T-cell (primary cell): ENCODE results near the gene RAB3D. TPM values are rescaled to one million over a fixed set of nuclear protein-coding genes. Genes with fewer than 3 reads are reported as not detected.

ENCODE experiments used
- ATAC-seq, 4 experiments: fragments of 200-7000 bp in 3 of 4; fragments of 150-1000 bp in 1 of 4; cut with Tn5 transposase; replicated peaks in 1 of 4; 1 replicate in 3 of 4; 2 replicates in 1 of 4; pipeline ENCODE4 v1.10.0; 2021; ENCODE audit warnings: moderate library complexity in 3 of 4, mild to moderate bottlenecking in 2 of 4, moderate number of reproducible peaks in 1 of 4
- CTCF ChIA-PET, 2 donors: fragments of 300-600 bp; sonication (Branson Sonifier 250); formaldehyde crosslinking; loops; one replicate each; lab custom pipeline; 2022; ENCODE audit warnings: antibody characterized with exemption in 2 of 2; lab: Charles Lee
- POLR2A ChIA-PET, 2 donors: fragments of 300-600 bp; sonication (Branson Sonifier 250); formaldehyde crosslinking; loops; one replicate each; lab custom pipeline; 2022; ENCODE audit warnings: antibody characterized with exemption in 2 of 2; lab: Charles Lee
- DNase-seq, 35 experiments: peaks; one replicate each; pipeline versions ENCODE4 v3.0.0 to v3.0.0-alpha.2; 2013 to 2023
- H3K27ac ChIP-seq: one replicate; pipeline ENCODE4 v1.5.1; 2013; ENCODE audit warnings: low read length
- H3K27me3 ChIP-seq, 2 experiments: replicated peaks in 1 of 2; 1 replicate in 1 of 2; 2 replicates in 1 of 2; pipeline versions ENCODE4 v1.6.1 to v1.7.0; 2013; ENCODE audit warnings: low read length in 1 of 2, mixed read lengths in 1 of 2; ENCODE audit not compliant: control insufficient read depth in 2 of 2, insufficient read depth in 2 of 2; ENCODE audit errors: extremely low read depth in 1 of 2
- H3K36me3 ChIP-seq, 2 donors: 1 replicate in 1 of 2; 2 replicates in 1 of 2; pipeline versions ENCODE4 v1.6.1 to v1.7.0; 2013; ENCODE audit warnings: low read length in 1 of 2; ENCODE audit not compliant: control insufficient read depth in 2 of 2, insufficient read depth in 1 of 2; ENCODE audit errors: extremely low read depth in 1 of 2
- H3K4me1 ChIP-seq, 2 experiments: 1 replicate in 1 of 2; 2 replicates in 1 of 2; pipeline versions ENCODE4 v1.6.1 to v1.7.0; 2013; ENCODE audit warnings: low read length in 2 of 2, mixed read lengths in 1 of 2; ENCODE audit not compliant: insufficient read depth in 2 of 2, control insufficient read depth in 1 of 2; ENCODE audit errors: extremely low read depth in 1 of 2
- H3K4me3 ChIP-seq, 2 donors: 1 replicate in 1 of 2; 2 replicates in 1 of 2; pipeline versions ENCODE4 v1.5.1 to v1.7.0; 2013; ENCODE audit warnings: mild to moderate bottlenecking in 2 of 2, low read length in 1 of 2, moderate library complexity in 1 of 2; ENCODE audit not compliant: control insufficient read depth in 1 of 2; ENCODE audit errors: extremely low read depth in 1 of 2
- H3K9me3 ChIP-seq: 2 replicates; pipeline ENCODE4 v1.7.0; 2013
- H3K27ac Mint-ChIP-seq, 2 donors: one replicate each; pipeline ENCODE4 v1.8.0; 2020 to 2021; ENCODE audit warnings: mild to moderate bottlenecking in 2 of 2, mixed read lengths in 2 of 2
- H3K27me3 Mint-ChIP-seq, 2 donors: one replicate each; pipeline ENCODE4 v1.8.0; 2021 to 2022; ENCODE audit warnings: mixed read lengths in 2 of 2
- H3K36me3 Mint-ChIP-seq: one replicate; pipeline ENCODE4 v1.8.0; 2021; ENCODE audit warnings: mixed read lengths
- H3K4me1 Mint-ChIP-seq, 3 donors: one replicate each; pipeline ENCODE4 v1.8.0; 2020 to 2022; ENCODE audit warnings: mixed read lengths in 3 of 3, mild to moderate bottlenecking in 1 of 3
- H3K4me3 Mint-ChIP-seq, 3 donors: one replicate each; pipeline ENCODE4 v1.8.0; 2020 to 2022; ENCODE audit warnings: mild to moderate bottlenecking in 3 of 3, mixed read lengths in 3 of 3, moderate library complexity in 3 of 3
- H3K9me3 Mint-ChIP-seq, 3 donors: one replicate each; pipeline ENCODE4 v1.8.0; 2020 to 2022; ENCODE audit warnings: mixed read lengths in 3 of 3
- WGBS: methylation state at CpG from one replicate; pipeline ENCODE4 v1.1.5; 2013; ENCODE audit warnings: missing lambda C conversion rate; ENCODE audit not compliant: insufficient coverage; 5-methylcytosine and 5-hydroxymethylcytosine counted together
- total RNA-seq, 35 experiments: library from RNA in 6 of 35; stranded (reverse) in 6 of 35; fragments of 120-200 nt in 1 of 35; gene quantifications; one replicate each; pipeline versions ENCODE4 v1.2.1 to v1.2.4 and lab custom pipeline; 2013 to 2026

Gene RAB3D
- total RNA-seq, 5 donors from 2014 or later (not counting 1 experiment from before 2014, with no cell fraction given): 4.7 to 9.5 (median 8.8) TPM

GRCh38 chr19:11288349-11288748 is 51.1 kb downstream of the RAB3D start:
- peaks cover 0 to under 1% of the 10 kb centered on the region in 2 experiments for H3K4me1 ChIP-seq
- H3K27ac ChIP-seq: no peak overlapping the region
- H3K36me3 ChIP-seq: no peaks in the 10 kb centered on the region
- Mint-ChIP-seq H3K4me1 (peaks cover 0 to 1% (median 0%) of the 10 kb centered on the region in 3 donors), H3K36me3 (no peaks in the 10 kb centered on the region), H3K9me3 (no peaks in the 10 kb centered on the region), H3K27me3 (peaks cover 22 to 52% of the 10 kb centered on the region in 2 donors), H3K27ac (no peak overlapping the region), H3K4me3 (no peak overlapping the region)
- WGBS: 70% methylated on average over 2 of the region's 7 CpGs
- ATAC-seq (no peak), DNase-seq (no peak)
- ChIA-PET POLR2A (no interaction called here), CTCF (no interaction called here)
- H3K9me3 ChIP-seq: no peaks in the 10 kb centered on the region
- peaks cover 3 to 88% of the 10 kb centered on the region in 2 experiments for H3K27me3 ChIP-seq
- no peak overlapping the region for H3K4me3 ChIP-seq

GRCh38 chr19:11286312-11286974 is 53.0 kb downstream of the RAB3D start:
- ATAC-seq (no peak), DNase-seq (no peak)
- Histone ChIP-seq H3K9me3 (no peaks in the 10 kb centered on the region), H3K36me3 (no peaks in the 10 kb centered on the region), H3K4me1 (peaks cover 0 to 3% of the 10 kb centered on the region in 2 experiments), H3K4me3 (no peak overlapping the region), H3K27ac (no peak overlapping the region), H3K27me3 (peaks cover 7 to 90% of the 10 kb centered on the region in 2 experiments)
- Mint-ChIP-seq H3K4me3 (no peak overlapping the region), H3K9me3 (no peaks in the 10 kb centered on the region), H3K36me3 (no peaks in the 10 kb centered on the region), H3K27ac (no peak overlapping the region), H3K27me3 (peaks cover 28 to 60% of the 10 kb centered on the region in 2 donors), H3K4me1 (peaks cover 0 to 3% (median 0%) of the 10 kb centered on the region in 3 donors)
- WGBS: 54% methylated on average over 3 of the region's 6 CpGs
- CTCF ChIA-PET: interaction anchor here in 1 of 2 donors (0.7 kb wide), 1 partner anchor 73 kb away, joined by 4 read pairs; no protein-coding TSS in a partner anchor
- POLR2A ChIA-PET: no interaction called here

- POLR2A ChIA-PET: interaction anchor here in 1 of 2 donors (0.6 kb wide), 1 partner anchor 257 kb away, joined by 7 read pairs; no protein-coding TSS in a partner anchor
- H3K27me3 Mint-ChIP-seq: peaks cover 23 to 56% of the 10 kb centered on the region in 2 donors
- ATAC-seq: no peak
- no peaks in the 10 kb centered on the region for H3K9me3 ChIP-seq
- no peak overlapping the region for H3K4me3 Mint-ChIP-seq
- peaks cover 8 to 82% of the 10 kb centered on the region in 2 experiments for H3K27me3 ChIP-seq
- no peak overlapping the region for H3K27ac Mint-ChIP-seq
- H3K9me3 Mint-ChIP-seq: peaks cover 0 to 2% (median 0%) of the 10 kb centered on the region in 3 donors
- H3K36me3 Mint-ChIP-seq: no peaks in the 10 kb centered on the region
- no peak for DNase-seq
- CTCF ChIA-PET: no interaction called here
- WGBS: 83% methylated on average over 1 of the region's 6 CpGs
- no peaks in the 10 kb centered on the region for H3K36me3 ChIP-seq
- H3K4me3 ChIP-seq: no peak overlapping the region
- peaks cover 4 to 15% of the 10 kb centered on the region in 2 experiments for H3K4me1 ChIP-seq
- H3K27ac ChIP-seq: no peak overlapping the region
- peaks cover 4 to 14% (median 5%) of the 10 kb centered on the region in 3 donors for H3K4me1 Mint-ChIP-seq
These were observed 54.9 kb downstream of the RAB3D start for GRCh38 chr19:11284515-11284914.

DNA sequence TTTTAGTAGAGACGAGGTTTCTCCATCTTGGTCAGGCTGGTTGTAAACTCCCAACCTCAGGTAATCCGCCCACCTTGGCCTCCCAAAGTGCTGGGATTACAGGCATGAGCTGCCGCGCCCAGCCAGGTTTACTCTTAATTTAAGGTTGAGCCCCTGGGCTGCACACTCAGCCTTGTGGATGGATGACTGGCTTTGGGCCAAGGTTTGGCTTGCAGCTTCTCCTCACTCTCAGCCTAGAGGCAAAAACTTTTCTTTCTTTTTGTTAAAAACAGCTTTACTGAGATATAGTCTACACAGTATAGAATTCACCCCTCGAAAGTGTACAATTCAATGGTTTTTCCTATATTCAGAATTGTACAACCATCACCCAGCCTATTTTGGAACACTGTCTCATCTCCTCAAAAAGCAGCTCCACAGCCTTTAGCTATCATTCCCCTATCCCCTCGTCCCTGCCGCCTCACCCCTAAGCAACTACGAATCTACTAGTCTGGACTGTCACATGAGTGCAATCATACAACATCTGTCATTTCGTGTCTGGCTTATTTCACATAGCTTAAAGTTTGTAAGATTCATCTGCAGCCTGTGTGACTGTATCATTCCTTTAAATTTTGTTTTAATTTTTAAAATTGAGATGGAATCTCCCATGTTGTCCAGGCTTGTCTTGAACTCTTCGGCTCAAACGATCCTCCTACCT is 58.0 kb downstream of the RAB3D start:
- H3K9me3 Mint-ChIP-seq: peaks cover 0 to 2% (median 0%) of the 10 kb centered on the region in 3 donors

DNA sequence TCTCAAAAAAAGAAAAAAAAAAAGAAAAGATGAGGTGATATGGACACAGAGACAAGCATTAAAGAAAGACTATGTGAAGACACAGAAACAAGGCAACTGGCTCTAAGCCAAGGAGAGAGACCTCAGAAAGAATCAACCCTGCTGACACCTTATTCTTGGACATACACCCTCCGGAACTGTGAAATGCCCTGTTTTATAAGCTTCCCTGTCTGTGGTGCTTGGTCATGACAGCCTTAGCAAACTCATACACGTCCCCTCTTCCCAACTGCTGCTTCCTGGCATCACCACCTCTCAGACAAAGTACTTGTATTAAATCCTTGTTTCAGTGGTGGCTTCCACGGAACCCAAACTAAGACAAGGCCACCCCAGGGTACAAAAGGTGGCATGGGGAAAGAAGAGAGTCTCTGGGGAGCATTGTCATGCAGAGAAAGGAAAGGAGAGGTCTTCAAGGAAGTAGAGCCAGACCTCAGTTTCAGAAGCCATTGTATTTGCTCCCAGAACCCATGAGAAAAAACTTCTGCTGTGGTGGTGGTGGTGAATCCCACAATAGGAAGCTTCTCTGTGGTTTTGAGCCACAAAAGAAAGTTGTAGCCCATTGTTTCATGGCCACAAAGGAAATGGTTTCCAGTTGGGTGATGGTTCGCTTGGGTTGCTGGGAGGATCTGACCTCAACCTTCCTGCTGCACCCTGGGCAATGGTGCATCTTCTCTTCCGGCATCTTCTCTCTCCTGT is 59.8 kb downstream of the RAB3D start:
- H3K4me3 Mint-ChIP-seq: peak overlapping the region in 2 of 3 donors; percentile 13 to 27
- peak overlapping the region in 1 of 2 donors; percentile 27 for H3K27ac Mint-ChIP-seq
- peak in 33 of 35 experiments; percentile 4 to 75 (median 33) for DNase-seq
- H3K9me3 Mint-ChIP-seq: peaks cover 0 to 2% (median 0%) of the 10 kb centered on the region in 3 donors
- Histone ChIP-seq H3K27ac (no peak overlapping the region), H3K4me1 (peaks cover 6 to 24% of the 10 kb centered on the region in 2 experiments), H3K27me3 (peaks cover 10 to 69% of the 10 kb centered on the region in 2 experiments), H3K9me3 (no peaks in the 10 kb centered on the region), H3K36me3 (no peaks in the 10 kb centered on the region), H3K4me3 (peak overlapping the region in 1 of 2 donors; percentile 23)
- peak; percentile 75 to 98 (median 92) for ATAC-seq
- ChIA-PET CTCF (interaction anchor here (0.6 to 0.7 kb wide), 4 partner anchors 10 to 1334 kb away, joined by 3 to 14 read pairs (median 4); no protein-coding TSS in a partner anchor), POLR2A (interaction anchor here in 1 of 2 donors (0.7 kb wide), 1 partner anchor 45 kb away, joined by 12 read pairs; no protein-coding TSS in a partner anchor)
- 8% methylated on average over 2 of the region's 5 CpGs for WGBS
- H3K4me1 Mint-ChIP-seq: peaks cover 9 to 21% (median 10%) of the 10 kb centered on the region in 3 donors
- no peaks in the 10 kb centered on the region for H3K36me3 Mint-ChIP-seq
- peaks cover 25 to 47% of the 10 kb centered on the region in 2 donors for H3K27me3 Mint-ChIP-seq

More for the DNA sequence above, 58.0 kb downstream of the RAB3D start:
- Mint-ChIP-seq H3K27ac (no peak overlapping the region), H3K4me1 (peaks cover 9 to 21% (median 10%) of the 10 kb centered on the region in 3 donors), H3K27me3 (peaks cover 19 to 47% of the 10 kb centered on the region in 2 donors), H3K36me3 (no peaks in the 10 kb centered on the region), H3K4me3 (no peak overlapping the region)
- Histone ChIP-seq H3K4me1 (peaks cover 6 to 24% of the 10 kb centered on the region in 2 experiments), H3K36me3 (no peaks in the 10 kb centered on the region), H3K27ac (no peak overlapping the region), H3K27me3 (peaks cover 8 to 76% of the 10 kb centered on the region in 2 experiments), H3K9me3 (no peaks in the 10 kb centered on the region), H3K4me3 (no peak overlapping the region)
- 86% methylated on average over 8 of the region's 11 CpGs for whole genome bisulfite sequencing
- DNase-seq (no peak), ATAC-seq (no peak)
- ChIA-PET CTCF (no interaction called here), POLR2A (interaction anchor here in 1 of 2 donors (0.5 kb wide), 1 partner anchor 96 kb away, joined by 7 read pairs; no protein-coding TSS in a partner anchor)
